Mucosa of stomach (tissue), 1 donor: Measurements from ENCODE around the gene WDR43.

Source experiments
- H3K27me3 ChIP-seq: one replicate; pipeline ENCODE4 v1.7.0; 2013; ENCODE audit warnings: mild to moderate bottlenecking, low read length; ENCODE audit not compliant: control insufficient read depth, insufficient read depth
- H3K36me3 ChIP-seq: one replicate; pipeline ENCODE4 v1.7.0; 2013; ENCODE audit warnings: low read length; ENCODE audit not compliant: control insufficient read depth, insufficient read depth
- H3K4me1 ChIP-seq: one replicate; pipeline ENCODE4 v1.7.0; 2013; ENCODE audit warnings: mild to moderate bottlenecking, low read length; ENCODE audit not compliant: control insufficient read depth, insufficient read depth
- H3K4me3 ChIP-seq: one replicate; pipeline ENCODE4 v1.7.0; 2013; ENCODE audit warnings: low read length
- H3K9ac ChIP-seq: one replicate; pipeline ENCODE4 v1.7.0; 2013; ENCODE audit warnings: mild to moderate bottlenecking, low read length, moderate library complexity
- H3K9me3 ChIP-seq: one replicate; pipeline ENCODE4 v1.7.0; 2013; ENCODE audit warnings: mild to moderate bottlenecking, low read length, moderate library complexity; ENCODE audit not compliant: control insufficient read depth
- donor health status: Pancreatic carcinoma.

Gene WDR43

GRCh38 chr2:28926847-28927246 is 32.4 kb downstream of the WDR43 start:
- Histone ChIP-seq H3K4me3 (no peak overlapping the region), H3K27me3 (no peaks in the 10 kb centered on the region), H3K36me3 (peaks cover 5% of the 10 kb centered on the region), H3K9me3 (no peaks in the 10 kb centered on the region), H3K9ac (no peak overlapping the region), H3K4me1 (no peaks in the 10 kb centered on the region)

- H3K27me3 ChIP-seq: no peaks in the 10 kb centered on the region
- H3K36me3 ChIP-seq: peaks cover 5% of the 10 kb centered on the region
- no peak overlapping the region for H3K4me3 ChIP-seq
These were observed 33.0 kb downstream of the WDR43 start for GRCh38 chr2:28927469-28927868.

DNA sequence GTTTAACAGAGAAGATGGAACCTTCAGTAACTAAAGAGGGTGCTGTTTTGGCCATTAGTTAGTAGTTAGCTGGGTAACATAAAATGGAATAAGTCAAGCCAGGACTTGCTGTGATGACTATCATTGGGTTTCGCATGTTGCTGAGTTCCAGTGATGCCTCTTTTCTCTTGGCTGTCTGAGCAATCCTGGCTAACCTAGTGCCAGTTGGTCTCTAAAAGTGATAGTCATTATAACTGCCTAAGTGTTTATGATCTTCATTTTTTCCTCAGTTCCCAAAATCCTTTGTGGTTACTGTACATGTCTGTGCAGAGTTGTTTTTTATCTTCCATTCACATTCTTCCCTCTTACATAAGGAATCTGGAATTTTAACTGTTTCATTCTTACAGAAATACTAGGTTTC is 33.4 kb downstream of the WDR43 start:
- no peak overlapping the region for H3K4me3 ChIP-seq
- no peaks in the 10 kb centered on the region for H3K4me1 ChIP-seq
- H3K36me3 ChIP-seq: peaks cover 5% of the 10 kb centered on the region
- H3K9ac ChIP-seq: no peak overlapping the region
- H3K9me3 ChIP-seq: no peaks in the 10 kb centered on the region
- no peaks in the 10 kb centered on the region for H3K27me3 ChIP-seq

More at GRCh38 chr2:28927469-28927868, 33.0 kb downstream of the WDR43 start:
- Histone ChIP-seq H3K9me3 (no peaks in the 10 kb centered on the region), H3K9ac (no peak overlapping the region), H3K4me1 (no peaks in the 10 kb centered on the region)

- Histone ChIP-seq H3K27me3 (no peaks in the 10 kb centered on the region), H3K9ac (no peak overlapping the region), H3K9me3 (no peaks in the 10 kb centered on the region), H3K4me1 (no peaks in the 10 kb centered on the region), H3K4me3 (no peak overlapping the region), H3K36me3 (peaks cover 5% of the 10 kb centered on the region)
These were observed 35.1 kb downstream of the WDR43 start for GRCh38 chr2:28929581-28929980.

- peaks cover 5% of the 10 kb centered on the region for H3K36me3 ChIP-seq
These were observed 35.7 kb downstream of the WDR43 start for GRCh38 chr2:28930205-28930604.

GRCh38 chr2:28934769-28935168 is 40.3 kb downstream of the WDR43 start:
- no peaks in the 10 kb centered on the region for H3K4me1 ChIP-seq
- H3K36me3 ChIP-seq: no peaks in the 10 kb centered on the region
- no peaks in the 10 kb centered on the region for H3K9me3 ChIP-seq
- no peak overlapping the region for H3K9ac ChIP-seq
- H3K27me3 ChIP-seq: no peaks in the 10 kb centered on the region
- H3K4me3 ChIP-seq: no peak overlapping the region

More at GRCh38 chr2:28930205-28930604, 35.7 kb downstream of the WDR43 start:
- no peaks in the 10 kb centered on the region for H3K27me3 ChIP-seq
- no peaks in the 10 kb centered on the region for H3K4me1 ChIP-seq
- no peak overlapping the region for H3K9ac ChIP-seq
- no peaks in the 10 kb centered on the region for H3K9me3 ChIP-seq
- no peak overlapping the region for H3K4me3 ChIP-seq

- no peak overlapping the region for H3K9ac ChIP-seq
- no peaks in the 10 kb centered on the region for H3K36me3 ChIP-seq
- no peak overlapping the region for H3K4me3 ChIP-seq
- H3K9me3 ChIP-seq: no peaks in the 10 kb centered on the region
- H3K4me1 ChIP-seq: no peaks in the 10 kb centered on the region
- no peaks in the 10 kb centered on the region for H3K27me3 ChIP-seq
These were observed 46.5 kb downstream of the WDR43 start for GRCh38 chr2:28941008-28941407.

DNA sequence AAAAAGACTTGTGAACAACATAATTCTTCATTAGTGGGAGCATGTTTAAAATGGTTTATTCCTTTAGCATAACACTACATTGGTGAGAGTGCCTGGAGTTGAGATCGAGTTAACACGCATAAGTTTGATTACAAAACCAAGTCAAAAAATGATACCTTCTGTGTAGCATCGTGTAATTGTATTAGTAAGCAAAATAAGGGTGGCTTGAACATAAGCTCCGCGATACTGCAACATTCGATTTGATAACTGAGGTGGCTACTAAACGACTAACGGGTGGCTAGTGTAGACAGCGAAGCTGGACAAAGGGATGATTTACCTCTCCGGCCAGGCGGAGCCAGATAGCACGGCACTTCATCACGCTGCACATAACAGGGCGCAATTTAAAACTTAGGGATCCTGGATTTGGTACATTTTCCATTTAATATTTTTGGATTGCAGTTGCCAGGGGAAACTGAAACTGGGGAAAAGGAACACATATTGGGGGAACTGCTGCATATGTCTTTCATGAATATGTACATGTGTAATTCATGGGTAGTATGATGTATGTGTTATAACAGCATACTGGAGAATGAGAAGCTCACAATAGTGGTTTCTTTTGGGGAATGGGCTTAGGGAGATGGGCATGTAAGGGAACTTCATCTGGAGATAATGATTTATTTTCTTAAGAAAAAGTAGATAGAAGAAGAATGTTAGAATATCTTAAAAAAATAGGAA is 50.2 kb downstream of the WDR43 start:
- no peak overlapping the region for H3K9ac ChIP-seq
- H3K4me1 ChIP-seq: no peaks in the 10 kb centered on the region
- H3K27me3 ChIP-seq: no peaks in the 10 kb centered on the region
- H3K9me3 ChIP-seq: no peaks in the 10 kb centered on the region
- H3K4me3 ChIP-seq: no peak overlapping the region
- H3K36me3 ChIP-seq: peaks cover 4% of the 10 kb centered on the region

GRCh38 chr2:28948160-28948559 is 53.7 kb downstream of the WDR43 start:
- peaks cover 17% of the 10 kb centered on the region for H3K4me1 ChIP-seq
- H3K9ac ChIP-seq: no peak overlapping the region
- H3K36me3 ChIP-seq: peaks cover 4% of the 10 kb centered on the region
- no peaks in the 10 kb centered on the region for H3K9me3 ChIP-seq
- H3K27me3 ChIP-seq: no peaks in the 10 kb centered on the region
- no peak overlapping the region for H3K4me3 ChIP-seq

- no peak overlapping the region for H3K4me3 ChIP-seq
- no peak overlapping the region for H3K9ac ChIP-seq
- H3K4me1 ChIP-seq: peaks cover 17% of the 10 kb centered on the region
- H3K36me3 ChIP-seq: peaks cover 4% of the 10 kb centered on the region
- H3K27me3 ChIP-seq: no peaks in the 10 kb centered on the region
- H3K9me3 ChIP-seq: no peaks in the 10 kb centered on the region
These were observed 54.7 kb downstream of the WDR43 start for GRCh38 chr2:28949190-28949589.

GRCh38 chr2:28949617-28950305 is 55.3 kb downstream of the WDR43 start:
- no peak overlapping the region for H3K9ac ChIP-seq
- H3K27me3 ChIP-seq: no peaks in the 10 kb centered on the region
- peaks cover 4% of the 10 kb centered on the region for H3K36me3 ChIP-seq
- peaks cover 17% of the 10 kb centered on the region for H3K4me1 ChIP-seq
- no peak overlapping the region for H3K4me3 ChIP-seq
- H3K9me3 ChIP-seq: no peaks in the 10 kb centered on the region

DNA sequence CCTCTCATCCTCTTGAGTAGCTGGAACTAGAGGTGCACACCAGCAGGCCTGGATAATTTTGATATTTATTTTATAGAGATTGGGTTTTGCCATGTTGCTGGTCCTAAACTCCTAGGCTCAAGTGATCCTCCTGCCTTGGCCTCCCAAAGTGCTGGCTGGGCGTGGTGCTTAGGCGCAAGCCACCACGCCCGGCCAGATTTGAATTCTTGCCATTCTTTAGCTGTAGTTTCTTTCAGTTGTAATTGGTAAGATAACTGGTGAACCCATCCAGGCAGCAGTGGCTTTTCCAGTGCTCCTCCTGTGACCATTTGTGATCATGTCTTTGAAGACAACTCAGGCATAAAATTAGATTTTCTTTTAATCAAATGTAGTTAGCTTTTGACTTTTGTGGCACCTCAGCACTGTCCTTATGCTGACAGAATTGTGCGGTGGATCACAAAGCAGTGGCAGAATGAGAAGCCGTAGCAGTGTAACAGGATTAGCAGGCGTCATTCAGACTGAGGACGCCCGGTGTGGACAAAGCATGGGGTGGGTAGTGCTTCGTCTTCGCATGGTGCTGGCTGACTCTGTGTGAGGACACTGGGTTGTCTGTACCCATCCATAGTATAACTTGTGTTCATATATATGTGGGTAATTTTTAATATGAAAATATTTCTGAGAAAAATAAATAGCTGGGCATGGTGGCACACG is 56.6 kb downstream of the WDR43 start:
- no peak overlapping the region for H3K4me3 ChIP-seq

More for the DNA sequence above, 56.6 kb downstream of the WDR43 start:
- peaks cover 17% of the 10 kb centered on the region for H3K4me1 ChIP-seq
- H3K36me3 ChIP-seq: peaks cover 4% of the 10 kb centered on the region
- H3K9me3 ChIP-seq: no peaks in the 10 kb centered on the region
- H3K9ac ChIP-seq: no peak overlapping the region
- H3K27me3 ChIP-seq: no peaks in the 10 kb centered on the region
